UCSD-AML1 (cell line): ENCODE results near the gene MYLK2.

ENCODE experiments used
- DNase-seq: peaks from one replicate; lab custom pipeline; 2025; ENCODE audit not compliant: unreplicated experiment; lab: John Stamatoyannopoulos, UW

Gene MYLK2

DNA sequence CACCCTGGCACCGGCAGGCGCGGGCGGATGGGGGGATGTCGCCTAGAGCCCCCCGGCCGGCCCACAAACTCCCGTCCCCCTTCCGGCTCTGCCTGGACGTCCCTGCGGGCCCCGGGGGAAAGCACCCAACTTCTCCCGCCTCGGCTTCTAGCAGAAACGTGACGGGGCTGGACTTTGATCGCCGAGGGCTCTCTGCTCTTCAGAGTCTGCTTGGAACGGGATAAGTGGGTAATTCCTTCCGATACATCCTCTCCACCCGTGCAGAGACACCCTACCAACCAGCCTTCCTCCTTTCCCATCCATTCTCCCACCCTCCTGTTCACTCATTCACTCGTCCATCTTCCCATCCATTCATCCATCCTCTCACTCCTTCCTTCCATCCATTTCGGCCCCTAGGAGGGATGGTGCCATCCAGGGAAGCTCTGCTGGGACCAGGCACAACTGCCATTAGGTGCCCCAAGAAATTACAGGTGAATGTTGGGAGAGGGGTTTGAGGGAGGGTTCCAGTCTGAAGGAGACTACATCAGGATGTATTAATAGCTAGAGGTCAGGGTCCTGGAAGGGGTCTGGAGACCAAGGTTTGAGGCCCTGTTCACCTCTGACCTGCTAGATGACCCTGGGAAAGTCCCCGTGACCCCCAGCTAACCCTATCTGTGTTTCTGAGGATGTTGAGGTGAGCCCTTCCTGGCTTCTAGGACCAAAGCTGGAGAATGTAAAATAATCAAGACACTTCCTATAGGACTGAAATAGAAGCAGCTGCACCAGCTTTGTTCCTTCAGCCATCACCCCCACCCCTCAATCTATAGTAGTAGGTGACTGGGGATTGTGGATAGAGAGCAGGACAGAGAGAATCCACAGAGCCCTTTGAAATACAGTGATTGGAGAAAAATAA, 51.8 kb downstream of the MYLK2 start:
- no peak for DNase-seq

- no peak for DNase-seq
Observed at GRCh38 chr20:31871618-31871954, 52.4 kb downstream of the MYLK2 start.

- DNase-seq: no peak
Observed at GRCh38 chr20:31872406-31872805, 53.2 kb downstream of the MYLK2 start.

DNA sequence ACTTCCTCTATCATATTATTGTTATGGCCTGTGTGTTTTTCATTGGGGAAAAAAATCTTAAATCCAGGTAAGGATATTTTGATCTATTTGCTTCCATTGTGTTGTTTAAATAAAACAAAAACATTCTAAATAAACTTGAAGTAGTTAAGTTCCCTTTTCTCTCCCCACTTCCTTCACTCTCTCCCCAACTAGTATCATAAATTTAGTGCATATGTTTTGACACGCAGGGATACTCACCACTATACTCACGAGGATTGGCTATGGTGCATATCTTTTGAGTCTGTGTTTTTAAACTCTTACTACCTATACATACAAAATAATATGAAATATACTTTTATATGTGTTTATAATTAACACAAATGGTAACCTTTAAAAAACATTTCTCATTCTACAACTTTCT, 56.5 kb downstream of the MYLK2 start:
- no peak for DNase-seq

- no peak for DNase-seq
Observed at GRCh38 chr20:31877684-31878083, 58.5 kb downstream of the MYLK2 start.

GRCh38 chr20:31879143-31879987, 60.2 kb downstream of the MYLK2 start:
- DNase-seq: peak; percentile 91

- no peak for DNase-seq
Observed at GRCh38 chr20:31881945-31882344, 62.8 kb downstream of the MYLK2 start.

DNA sequence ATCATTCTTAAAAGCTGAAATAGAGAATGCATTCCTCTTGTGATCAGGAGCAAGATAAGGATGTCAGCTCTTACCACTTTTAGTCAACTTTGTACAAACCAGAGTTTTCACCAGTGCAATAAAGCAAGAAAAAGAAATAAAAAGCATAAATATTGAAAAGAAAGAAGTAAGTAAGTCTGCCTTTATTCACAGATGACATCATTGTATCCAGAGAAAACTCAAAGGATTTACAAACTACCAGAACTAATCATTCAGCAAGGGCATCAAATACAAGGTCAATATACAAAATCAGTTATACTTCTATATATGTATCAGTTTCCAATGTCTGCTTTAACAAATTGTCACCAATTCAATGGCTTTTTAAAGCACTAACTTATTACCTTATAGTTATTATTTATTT, 64.7 kb downstream of the MYLK2 start:
- no peak for DNase-seq
